Thyroid gland (tissue), 4 donors: Measurements from ENCODE around the gene KLF9. TPM values are rescaled to one million over a fixed set of nuclear protein-coding genes. Genes with fewer than 3 reads are reported as not detected.
A peak's percentile ranks its signal among the peaks of the same experiment; 100 is the strongest.

Experiments used
- DNase-seq, 2 donors: peaks; one replicate each; pipeline ENCODE4 v3.0.0-alpha.2; 2019
- H3K27ac ChIP-seq, 3 donors: fragments of 200-600 bp; sonication (generic); 1 replicate in 2 of 3; 2 replicates in 1 of 3; pipeline ENCODE4 v1.5.1; 2016 to 2019; ENCODE audit warnings: mild to moderate bottlenecking in 1 of 3, moderate library complexity in 1 of 3
- H3K27me3 ChIP-seq: fragments of 200-600 bp; sonication (generic); one replicate; pipeline ENCODE4 v1.5.1; 2019
- H3K36me3 ChIP-seq, 2 donors: fragments of 200-600 bp; sonication (generic); one replicate each; pipeline ENCODE4 v1.5.1; 2016 to 2019
- H3K4me1 ChIP-seq, 2 donors: fragments of 200-600 bp; sonication (generic); one replicate each; pipeline ENCODE4 v1.5.1; 2017 to 2019
- H3K4me3 ChIP-seq, 3 donors: fragments of 200-600 bp; sonication (generic); replicated peaks in 1 of 3; 1 replicate in 2 of 3; 2 replicates in 1 of 3; pipeline ENCODE4 v1.5.1; 2016; ENCODE audit warnings: mild to moderate bottlenecking in 1 of 3
- H3K9me3 ChIP-seq: fragments of 200-600 bp; sonication (generic); one replicate; pipeline ENCODE4 v1.5.1; 2017
- CTCF ChIP-seq, 6 experiments: fragments of 200-600 bp in 3 of 6; fragments of 450-650 bp in 3 of 6; sonication (generic) in 3 of 6; IDR thresholded peaks; one replicate each; pipeline ENCODE4 v1.5.1; 2016 to 2019; ENCODE audit warnings: antibody characterized with exemption in 6 of 6, mild to moderate bottlenecking in 2 of 6, inconsistent platforms in 1 of 6, moderate library complexity in 1 of 6
- POLR2A ChIP-seq, 2 donors: fragments of 450-650 bp; IDR thresholded peaks; one replicate each; pipeline ENCODE4 v1.6.1; 2017; ENCODE audit warnings: antibody characterized with exemption in 2 of 2, mild to moderate bottlenecking in 2 of 2, moderate library complexity in 1 of 2
- WGBS, 2 donors: methylation state at CpG; one replicate each; pipeline ENCODE4 v1.1.5; 2017; 5-methylcytosine and 5-hydroxymethylcytosine counted together
- intact Hi-C: fragments of 100-400 bp; cut with DNase I; formaldehyde crosslinking; loops from one replicate; pipeline ENCODE4 v1.15.1; 2023
- total RNA-seq, 4 donors: library from RNA; depleted of rRNA; stranded (reverse); fragments of >200 nt; gene quantifications; one replicate each; pipeline ENCODE4 v1.2.3, GENCODE V29; 2016

KLF9 gene
- total RNA-seq, 4 donors from 2014 or later, result 96.3 to 155 (median 125) TPM

DNA sequence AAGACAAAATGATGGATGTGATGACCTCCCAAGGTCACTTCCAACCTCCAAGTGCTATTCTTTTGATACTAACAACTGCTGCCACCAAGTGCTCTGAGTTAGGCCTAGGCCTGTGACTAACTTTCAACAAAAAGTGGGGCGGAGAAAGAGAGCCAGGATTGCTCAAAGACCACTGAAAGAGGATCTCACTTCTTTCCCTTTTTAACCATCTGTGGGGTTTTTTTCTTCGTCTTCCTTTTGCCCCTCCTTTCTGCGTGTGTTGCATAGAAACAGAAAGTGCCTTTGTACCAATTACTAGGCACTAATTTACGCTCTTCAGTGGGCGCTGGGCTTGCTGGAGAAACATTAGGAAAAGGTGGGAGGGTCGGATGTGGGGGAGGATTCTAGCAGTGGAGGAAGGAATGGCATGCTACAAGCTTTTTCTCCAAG lies 8.0 kb downstream of the KLF9 start:
- TF ChIP-seq POLR2A (IDR thresholded peaks at IDR 0.05) (no peak), CTCF (IDR thresholded peaks at IDR 0.05) (no peak)
- H3K9me3 ChIP-seq, result no peaks in the 10 kb centered on the region
- no peaks in the 10 kb centered on the region for H3K27me3 ChIP-seq
- DNase-seq, result no peak
- H3K4me1 ChIP-seq, result peaks cover 75 to 79% of the 10 kb centered on the region in 2 donors
- intact Hi-C loops, result no loop called here
- WGBS, 2 donors, result 57 to 70% methylated on average over 6 of the region's 6 CpGs
- H3K27ac ChIP-seq, result peak overlapping the region; percentile 49 to 76 (median 68)
- H3K4me3 ChIP-seq, result no peak overlapping the region
- H3K36me3 ChIP-seq, result no peaks in the 10 kb centered on the region

DNA sequence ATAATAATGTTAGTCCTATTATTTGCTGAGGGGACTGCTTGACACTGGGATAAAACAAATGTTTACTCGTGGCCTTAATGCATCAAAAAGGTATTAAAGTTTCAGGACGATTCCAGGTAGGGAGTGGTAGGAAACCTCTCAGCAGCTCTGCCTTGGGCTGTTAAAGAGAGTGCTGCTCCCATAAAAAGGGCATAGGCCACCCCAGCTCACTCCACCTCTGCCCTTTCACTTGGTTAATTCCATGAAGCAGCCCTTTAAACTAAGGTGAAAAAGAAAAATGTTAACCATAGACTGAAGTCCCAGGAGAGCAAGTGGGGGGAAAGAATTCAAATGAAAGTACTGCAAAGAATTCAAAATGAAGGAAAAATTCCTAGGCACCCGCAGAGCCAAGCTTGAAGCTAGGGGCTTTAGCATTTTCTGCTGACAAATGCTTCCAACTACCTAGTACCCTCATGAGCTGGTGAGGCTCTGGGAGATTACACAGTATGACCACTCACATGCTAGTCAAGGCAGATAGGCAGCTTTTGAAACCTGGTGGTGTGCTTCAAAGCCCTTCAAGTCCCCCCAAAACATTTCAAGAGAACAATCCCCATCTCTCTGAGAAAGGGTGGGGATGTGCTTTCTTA lies 8.5 kb downstream of the KLF9 start:
- no peak for DNase-seq

DNA sequence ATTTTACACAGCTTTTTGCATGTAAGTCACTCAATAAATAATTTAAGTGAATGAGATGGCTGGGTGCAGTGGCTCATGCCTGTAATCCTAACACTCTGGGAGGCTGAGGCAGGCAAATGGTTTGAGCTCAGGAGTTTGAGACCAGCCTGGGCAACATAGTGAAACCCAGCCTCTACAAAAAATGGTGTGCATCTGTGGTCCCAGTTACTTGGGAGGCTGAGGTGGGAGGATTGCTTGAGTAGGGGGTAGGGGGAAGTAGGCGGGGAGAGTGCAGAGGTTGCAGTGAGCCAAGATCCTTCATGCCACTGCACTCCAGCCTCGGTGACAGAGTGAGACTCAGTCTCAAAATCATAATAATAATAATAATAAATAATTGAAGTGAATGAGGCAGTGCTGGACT lies 10.2 kb downstream of the KLF9 start:
- peak overlapping the region; percentile 45 to 76 (median 68) for H3K27ac ChIP-seq
- no peak overlapping the region for H3K4me3 ChIP-seq
- no peak for TF ChIP-seq POLR2A (IDR thresholded peaks at IDR 0.05)
- no peak for TF ChIP-seq CTCF (IDR thresholded peaks at IDR 0.05)
- no peaks in the 10 kb centered on the region for H3K9me3 ChIP-seq
- H3K27me3 ChIP-seq, result no peaks in the 10 kb centered on the region
- H3K4me1 ChIP-seq, result peaks cover 79 to 85% of the 10 kb centered on the region in 2 donors
- no peaks in the 10 kb centered on the region for H3K36me3 ChIP-seq
- WGBS, 2 donors, result 80 to 86% methylated on average over 2 of the region's 2 CpGs
- DNase-seq, result no peak
- intact Hi-C loops, result no loop called here

More for the DNA sequence above, 8.5 kb downstream of the KLF9 start:
- H3K4me3 ChIP-seq, result peak overlapping the region in 1 of 3 donors; percentile 2
- peaks cover 79% of the 10 kb centered on the region in 2 donors for H3K4me1 ChIP-seq
- intact Hi-C loops, result no loop called here
- no peaks in the 10 kb centered on the region for H3K9me3 ChIP-seq
- peak overlapping the region; percentile 29 to 76 (median 68) for H3K27ac ChIP-seq
- no peaks in the 10 kb centered on the region for H3K27me3 ChIP-seq
- no peaks in the 10 kb centered on the region for H3K36me3 ChIP-seq
- TF ChIP-seq POLR2A (IDR thresholded peaks at IDR 0.05) (no peak), CTCF (IDR thresholded peaks at IDR 0.05) (no peak)
- 78 to 79% methylated on average over 3 of the region's 3 CpGs for WGBS, 2 donors

DNA sequence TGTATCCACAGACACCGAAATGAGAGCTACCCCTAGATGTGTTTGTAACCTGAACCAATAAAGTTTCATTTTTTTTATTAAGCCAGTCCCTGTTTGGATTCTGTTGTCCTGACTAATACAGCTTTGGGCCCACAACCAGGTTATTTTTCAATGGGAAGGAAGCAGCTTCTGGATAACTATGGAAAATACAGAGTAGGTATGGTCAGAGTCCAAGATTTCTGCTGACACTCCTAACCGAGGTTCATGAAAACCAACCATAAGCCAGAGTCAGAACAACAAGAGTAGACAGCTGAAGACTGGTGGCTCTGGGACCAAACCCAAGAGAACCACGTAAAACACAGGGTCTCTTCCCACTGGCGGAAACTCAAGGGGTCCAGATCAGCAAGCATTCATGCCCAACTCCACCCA lies 10.8 kb downstream of the KLF9 start:
- Histone ChIP-seq H3K36me3 (no peaks in the 10 kb centered on the region), H3K9me3 (no peaks in the 10 kb centered on the region), H3K27me3 (no peaks in the 10 kb centered on the region), H3K4me1 (peaks cover 80 to 91% of the 10 kb centered on the region in 2 donors), H3K27ac (peak overlapping the region; percentile 50 to 76 (median 68)), H3K4me3 (no peak overlapping the region)
- TF ChIP-seq CTCF (IDR thresholded peaks at IDR 0.05) (no peak), POLR2A (IDR thresholded peaks at IDR 0.05) (no peak)
- no peak for DNase-seq
- WGBS, 2 donors, result 66 to 80% methylated on average over 4 of the region's 4 CpGs
- intact Hi-C loops, result no loop called here

GRCh38 chr9:70403166-70403565 lies 11.3 kb downstream of the KLF9 start:
- Histone ChIP-seq H3K4me3 (no peak overlapping the region), H3K27me3 (no peaks in the 10 kb centered on the region), H3K36me3 (no peaks in the 10 kb centered on the region), H3K27ac (peak overlapping the region; percentile 50 to 76 (median 68)), H3K4me1 (peaks cover 76 to 96% of the 10 kb centered on the region in 2 donors), H3K9me3 (no peaks in the 10 kb centered on the region)
- no peak for DNase-seq
- WGBS, 2 donors, result 80 to 83% methylated on average over 2 of the region's 2 CpGs
- TF ChIP-seq POLR2A (IDR thresholded peaks at IDR 0.05), result no peak
- TF ChIP-seq CTCF (IDR thresholded peaks at IDR 0.05), result no peak
- intact Hi-C loops, result no loop called here
